Stimulated activated CD8-positive, alpha-beta memory T cell treated with anti-CD3 and anti-CD28 coated beads, Interleukin-12 subunit alpha, Interleukin-12 subunit beta, amount 100 ng/mL, for 24 hours (primary cell): ENCODE results near the gene CLK3.
"Not testable (repeated sequence)": the region's sequence is repeated elsewhere in the genome, so short reads cannot be mapped to it uniquely, and the experiment has no call there.

ENCODE experiments used
- DNase-seq: peaks from one replicate; pipeline ENCODE4 v3.0.0-alpha.2; 2020; ENCODE audit errors: extremely low read depth

The CLK3 gene

GRCh38 chr15:74642348-74642733 is 26.7 kb downstream of the CLK3 start:
- DNase-seq, result no peak

DNA sequence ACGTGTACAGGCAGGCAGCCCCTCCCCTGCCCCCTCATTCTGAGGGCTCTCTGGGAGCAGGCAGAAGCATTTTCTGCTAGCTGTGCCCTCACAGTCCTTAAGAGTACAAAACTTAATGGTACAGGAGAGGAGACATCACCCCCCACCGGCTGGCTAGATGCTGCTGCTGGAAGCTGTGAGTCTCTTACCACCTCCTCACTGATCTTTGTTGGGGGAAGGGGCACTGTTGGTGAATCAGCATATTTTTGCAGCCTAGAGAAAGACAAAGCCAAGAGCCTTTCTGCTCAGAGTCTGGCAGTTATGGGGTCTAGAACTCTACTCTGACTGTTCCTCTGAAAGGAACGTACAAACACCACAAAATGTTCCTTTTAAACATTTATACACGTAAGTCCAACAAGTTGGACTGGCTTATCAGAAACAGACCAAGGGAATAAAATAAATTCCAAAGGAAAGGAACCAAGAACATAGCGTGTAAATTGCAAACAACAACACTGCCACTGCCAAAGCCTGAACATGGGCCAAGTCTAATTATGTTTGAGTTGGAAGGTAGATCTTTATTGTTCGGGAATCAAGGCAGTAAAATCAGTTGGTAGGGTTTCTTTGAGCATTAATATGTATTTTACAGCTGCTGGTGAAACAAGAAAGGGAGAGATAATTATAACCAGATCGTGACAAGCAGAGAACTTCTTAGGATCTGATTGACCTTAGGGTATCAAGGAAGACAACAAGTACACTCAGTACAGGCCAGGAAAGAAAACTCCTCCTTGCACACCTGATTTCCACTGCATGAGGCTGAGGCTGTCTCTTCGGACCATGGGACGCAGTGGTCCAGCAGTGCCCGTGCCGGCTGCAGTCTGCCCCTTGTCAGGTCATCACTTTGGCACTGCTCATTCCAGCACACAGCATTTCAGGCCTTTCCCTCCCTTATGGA is 27.4 kb downstream of the CLK3 start:
- DNase-seq, result no peak

DNA sequence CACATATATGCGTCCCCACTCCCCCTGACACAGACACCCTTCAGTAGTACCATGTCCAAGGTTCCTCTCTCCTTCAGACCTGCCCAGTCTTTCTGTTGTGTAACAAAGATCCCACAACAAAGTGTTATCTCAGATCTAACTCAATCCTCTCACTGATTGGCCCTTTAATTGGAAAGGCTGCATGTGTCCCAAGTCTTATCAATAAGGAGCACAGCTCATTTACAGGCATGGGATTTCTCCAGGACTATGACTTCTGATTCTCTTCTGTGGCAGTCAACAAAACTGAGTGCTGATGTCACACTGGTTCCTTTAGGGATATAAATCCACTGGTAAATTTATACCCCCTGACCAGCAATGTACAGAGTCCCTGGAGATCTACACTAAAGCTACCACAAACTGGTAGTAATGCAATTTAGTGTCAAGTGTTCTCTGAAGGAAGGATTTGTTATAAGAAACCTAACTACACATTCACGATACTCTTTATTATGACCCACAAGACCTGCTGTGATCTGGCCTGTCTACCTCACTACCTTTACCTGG is 28.1 kb downstream of the CLK3 start:
- no peak for DNase-seq

- no peak for DNase-seq
Observed at GRCh38 chr15:74646480-74646879, 30.8 kb downstream of the CLK3 start.

DNA sequence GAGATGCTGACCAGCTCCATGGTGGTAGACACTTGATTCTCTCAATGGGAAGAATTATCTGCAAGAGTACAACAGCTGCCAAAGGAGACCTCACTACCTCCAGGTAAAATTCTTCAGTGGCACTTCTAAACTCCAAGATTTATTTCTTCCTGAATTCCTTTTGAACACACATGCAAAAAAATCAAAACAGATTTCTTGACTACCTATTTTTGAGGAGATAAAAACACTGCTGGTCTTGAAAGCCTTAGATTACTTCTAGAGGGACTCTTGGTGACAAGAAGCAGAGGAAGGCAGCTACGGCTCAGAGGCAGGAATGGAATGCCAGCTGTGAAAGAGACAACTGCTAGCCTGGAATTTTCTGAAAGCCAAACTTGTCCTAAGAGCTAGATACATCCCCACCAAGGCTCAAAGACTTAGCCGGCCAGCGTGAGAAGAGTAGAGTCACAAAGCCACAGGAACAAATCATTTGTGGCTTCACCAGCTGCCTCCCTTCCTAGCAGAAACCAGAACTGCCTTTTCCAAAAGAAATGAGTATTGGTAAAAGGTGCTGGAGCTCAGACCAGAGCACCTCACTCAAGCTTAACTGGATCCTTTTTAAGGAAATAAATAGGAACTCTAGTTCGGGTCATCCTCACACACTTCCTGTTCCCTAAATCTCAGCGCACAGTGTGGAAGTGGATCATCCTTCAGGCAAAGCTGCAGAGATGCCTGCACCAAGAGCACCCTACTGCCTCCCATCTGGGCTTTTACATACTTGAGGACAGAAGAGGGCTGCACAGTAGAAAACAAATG is 32.6 kb downstream of the CLK3 start:
- DNase-seq, result no peak

- no peak for DNase-seq
Observed at GRCh38 chr15:74651242-74651741, 35.7 kb downstream of the CLK3 start.

GRCh38 chr15:74653426-74654102 is 37.9 kb downstream of the CLK3 start:
- DNase-seq, result no peak

DNA sequence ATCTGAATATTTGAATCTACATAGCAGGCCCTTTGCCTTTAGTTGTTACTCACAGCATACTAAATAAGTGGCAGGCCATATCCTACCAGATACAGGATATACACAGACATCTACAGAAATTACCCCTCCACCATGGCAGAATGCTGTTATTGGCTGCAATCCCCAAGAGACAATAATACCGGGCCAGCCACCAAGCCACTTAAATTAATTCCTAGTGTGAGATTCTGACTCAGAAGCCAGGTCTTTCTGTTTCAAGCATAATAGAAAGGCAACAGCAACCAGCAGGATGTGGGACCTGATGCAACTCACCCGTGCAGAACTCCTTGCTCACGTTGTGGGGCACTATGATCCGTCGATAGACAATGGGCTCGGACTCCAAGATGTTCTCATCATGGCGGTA is 39.8 kb downstream of the CLK3 start:
- DNase-seq, result no peak

GRCh38 chr15:74656935-74657535 is 41.4 kb downstream of the CLK3 start:
- no peak for DNase-seq

DNA sequence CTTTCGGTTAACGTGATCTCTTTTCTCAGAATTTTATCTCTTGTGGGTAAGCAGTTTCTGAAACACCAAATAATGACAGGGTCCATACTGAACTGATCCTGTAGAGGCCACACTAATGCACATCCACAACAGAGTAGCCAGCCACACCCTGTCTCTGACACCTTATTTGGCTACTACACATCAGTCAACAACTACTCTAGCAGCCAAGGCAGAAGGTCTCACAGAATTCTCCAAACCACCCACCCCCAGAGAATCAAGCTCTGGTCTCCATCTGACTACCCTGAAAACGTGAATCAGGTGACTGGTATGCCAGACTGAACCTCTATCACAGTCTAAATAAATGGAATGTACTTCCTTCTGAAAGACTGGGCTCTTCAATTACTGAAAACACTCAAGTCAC is 42.2 kb downstream of the CLK3 start:
- DNase-seq, result no peak

- not testable (repeated sequence) for DNase-seq
Observed at GRCh38 chr15:74661280-74661679, 45.6 kb downstream of the CLK3 start.

- DNase-seq, result no peak
Observed at GRCh38 chr15:74662064-74662860, 46.6 kb downstream of the CLK3 start.

DNA sequence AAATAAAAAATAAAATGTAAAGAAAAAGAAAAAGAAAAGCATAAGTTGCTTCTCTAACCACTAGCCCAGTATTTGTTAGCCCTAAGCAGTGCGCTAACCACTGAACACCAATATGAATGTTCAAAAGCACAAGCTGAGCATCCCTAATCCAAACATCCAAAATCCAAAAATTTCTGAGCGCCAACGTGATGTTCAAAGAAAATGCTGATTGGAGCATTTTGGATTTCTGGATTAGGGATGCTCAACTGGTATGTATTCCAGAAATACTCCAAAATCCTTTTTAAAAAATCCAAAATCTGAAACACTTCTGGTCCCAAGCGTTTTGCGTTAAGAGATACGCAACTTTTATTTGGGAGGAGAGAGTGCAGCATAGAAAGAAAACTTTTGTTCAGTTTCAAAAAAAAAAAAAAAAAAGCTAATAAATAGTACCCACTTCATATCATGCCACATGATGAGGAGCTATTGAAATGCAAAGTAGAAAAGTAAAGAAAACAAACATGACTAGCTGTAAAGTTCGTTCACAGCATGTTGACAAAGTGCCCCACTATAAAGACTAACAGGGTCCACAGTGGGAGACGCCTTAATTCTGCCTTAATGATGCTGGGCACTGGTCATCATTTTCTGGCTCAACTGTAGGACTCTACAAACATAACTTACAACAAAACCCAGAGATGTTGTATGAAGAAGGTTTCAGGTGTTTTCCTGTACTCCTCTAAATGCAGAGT is 47.8 kb downstream of the CLK3 start:
- DNase-seq, result no peak

DNA sequence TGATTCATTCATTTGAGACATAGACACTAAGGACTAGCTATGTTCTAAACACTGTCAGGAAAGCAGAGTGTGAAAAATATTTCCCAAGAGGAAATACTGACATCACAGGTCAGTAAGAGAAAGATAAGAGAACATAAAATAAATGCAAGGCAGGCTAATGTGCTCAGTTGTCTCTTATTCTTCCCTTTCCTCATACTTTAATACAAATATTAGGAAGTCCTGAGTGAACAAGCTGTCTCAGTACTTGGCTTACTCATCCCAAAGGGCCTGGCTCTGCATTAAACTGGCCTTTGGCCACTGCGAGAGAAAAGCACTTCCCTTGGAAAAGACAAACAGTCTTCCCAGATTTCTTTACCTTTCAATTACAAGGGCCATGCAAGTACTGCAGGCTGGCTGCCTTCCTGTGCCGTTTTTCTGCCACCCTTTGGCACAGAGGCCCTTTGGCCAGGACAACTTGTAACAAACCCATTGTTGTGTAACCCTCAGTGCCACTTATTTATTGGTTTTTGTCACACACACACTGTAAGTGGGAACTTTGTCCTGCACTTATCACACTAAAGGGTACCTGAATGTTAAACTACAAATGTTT is 48.5 kb downstream of the CLK3 start:
- no peak for DNase-seq

DNA sequence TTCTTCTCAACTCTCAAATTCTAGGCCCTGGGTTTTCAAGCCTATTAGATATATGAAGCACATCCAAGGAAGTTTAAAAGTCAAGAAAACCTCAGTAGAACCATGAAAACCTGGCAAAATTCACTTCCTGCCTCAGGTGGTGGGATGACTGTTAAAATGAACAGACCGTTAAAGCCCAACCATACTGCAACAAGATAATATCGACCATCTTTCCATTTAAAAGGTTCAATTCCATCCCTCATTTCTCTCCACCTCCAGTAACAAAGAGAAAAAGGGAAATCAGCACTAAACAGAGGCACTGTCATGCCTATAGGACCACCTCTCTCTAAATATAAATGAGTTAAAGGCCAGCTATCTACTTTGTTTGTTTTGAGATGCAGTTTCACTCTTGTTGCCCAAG is 49.0 kb downstream of the CLK3 start:
- no peak for DNase-seq

DNA sequence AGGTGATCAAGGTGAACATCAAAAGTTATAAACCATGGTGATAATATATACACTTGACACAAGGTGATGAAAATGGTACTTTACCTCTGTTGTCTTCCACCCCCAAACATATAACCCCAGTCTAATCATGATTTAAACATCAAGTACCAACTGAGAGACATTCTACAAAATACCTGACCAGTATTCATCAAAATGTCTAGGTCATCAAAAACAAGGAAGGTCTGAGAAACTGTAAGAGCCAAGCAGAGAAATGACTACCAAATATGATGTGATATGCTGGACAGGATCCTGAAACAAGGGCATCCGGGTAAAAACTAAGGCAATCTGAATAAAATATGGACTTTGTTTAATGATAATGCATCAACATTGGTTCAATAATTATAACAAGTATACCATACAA is 52.3 kb downstream of the CLK3 start:
- no peak for DNase-seq

DNA sequence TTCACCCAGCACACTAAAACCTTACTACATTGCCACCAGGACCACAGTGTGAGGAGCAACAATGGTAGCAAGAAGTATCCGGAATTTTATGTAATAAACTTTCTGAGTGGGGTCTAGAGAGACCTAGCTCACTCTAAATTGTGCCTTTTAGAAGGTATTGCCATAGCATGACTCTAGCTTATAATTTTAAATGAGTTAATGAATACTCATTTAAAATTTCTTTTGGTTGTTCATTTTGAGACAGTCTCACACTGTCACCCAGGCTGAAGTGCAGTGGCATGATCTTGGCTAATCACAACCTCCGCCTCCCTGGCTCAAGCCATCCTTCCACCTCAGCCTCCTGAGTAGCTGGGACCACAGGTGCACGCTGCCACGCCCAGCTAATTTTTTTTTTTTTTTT is 54.0 kb downstream of the CLK3 start:
- DNase-seq, result no peak

- DNase-seq, result no peak
Observed at GRCh38 chr15:74674161-74674560, 58.5 kb downstream of the CLK3 start.

GRCh38 chr15:74676801-74677200 is 61.2 kb downstream of the CLK3 start:
- DNase-seq, result no peak
